ENCODE measurements around the gene ZNRF1.

DNA sequence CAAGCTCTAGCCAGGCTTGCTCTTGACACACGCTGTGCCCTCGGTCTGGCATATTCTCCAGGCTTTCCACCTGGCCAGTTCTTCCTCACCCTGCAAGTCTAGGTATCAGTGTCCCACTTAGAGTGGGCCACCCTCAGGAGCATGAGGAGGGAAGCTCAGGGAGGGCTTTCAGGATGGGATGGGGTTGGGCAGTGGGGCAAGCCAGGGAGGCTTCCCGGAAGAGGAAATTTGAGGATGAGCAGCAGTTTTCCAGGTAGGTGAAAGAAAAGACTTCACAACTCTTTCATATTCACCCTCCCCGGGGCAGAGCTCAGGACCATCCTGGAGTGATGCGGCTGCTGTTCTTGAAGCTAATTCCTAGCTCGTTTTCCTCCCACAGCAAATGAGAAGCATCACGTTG lies 132.3 kb downstream of the ZNRF1 start:
- TF ChIP-seq, protein P1, sequence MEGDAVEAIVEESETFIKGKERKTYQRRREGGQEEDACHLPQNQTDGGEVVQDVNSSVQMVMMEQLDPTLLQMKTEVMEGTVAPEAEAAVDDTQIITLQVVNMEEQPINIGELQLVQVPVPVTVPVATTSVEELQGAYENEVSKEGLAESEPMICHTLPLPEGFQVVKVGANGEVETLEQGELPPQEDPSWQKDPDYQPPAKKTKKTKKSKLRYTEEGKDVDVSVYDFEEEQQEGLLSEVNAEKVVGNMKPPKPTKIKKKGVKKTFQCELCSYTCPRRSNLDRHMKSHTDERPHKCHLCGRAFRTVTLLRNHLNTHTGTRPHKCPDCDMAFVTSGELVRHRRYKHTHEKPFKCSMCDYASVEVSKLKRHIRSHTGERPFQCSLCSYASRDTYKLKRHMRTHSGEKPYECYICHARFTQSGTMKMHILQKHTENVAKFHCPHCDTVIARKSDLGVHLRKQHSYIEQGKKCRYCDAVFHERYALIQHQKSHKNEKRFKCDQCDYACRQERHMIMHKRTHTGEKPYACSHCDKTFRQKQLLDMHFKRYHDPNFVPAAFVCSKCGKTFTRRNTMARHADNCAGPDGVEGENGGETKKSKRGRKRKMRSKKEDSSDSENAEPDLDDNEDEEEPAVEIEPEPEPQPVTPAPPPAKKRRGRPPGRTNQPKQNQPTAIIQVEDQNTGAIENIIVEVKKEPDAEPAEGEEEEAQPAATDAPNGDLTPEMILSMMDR (IDR thresholded peaks at IDR 0.05): no peak
- TF ChIP-seq EZH2 (IDR thresholded peaks at IDR 0.05; ENCODE audit: borderline replicate concordance, insufficient read depth, low read depth, low read length, poor library complexity, severe bottlenecking): no peak

Data from B cell (primary cell).